PC-9 (cell line): ENCODE data around the gene PRKAG1. TPM values are rescaled to one million over a fixed set of nuclear protein-coding genes. Genes with fewer than 3 reads are reported as not detected.

Experiments used
- BruUV-seq: library from RNA; stranded (reverse); fragments of 400-500 nt; replicated peaks from 2 replicates; lab custom pipeline; 2021; lab: Mats Ljungman, UMichigan
- CTCF ChIA-PET: fragments of 300-600 bp; sonication (Branson Sonifier 250); formaldehyde crosslinking; loops from one replicate; lab custom pipeline; 2022; ENCODE audit warnings: antibody characterized with exemption; lab: Charles Lee
- POLR2A ChIA-PET: fragments of 300-600 bp; sonication (Branson Sonifier 250); formaldehyde crosslinking; loops from one replicate; lab custom pipeline; 2022; ENCODE audit warnings: antibody characterized with exemption; ENCODE audit not compliant: unreplicated experiment; lab: Charles Lee
- DNase-seq, 2 experiments: peaks; one replicate each; pipeline versions ENCODE4 v3.0.0 to v3.0.0-alpha.2; 2015 to 2022; ENCODE audit warnings: mixed read lengths in 1 of 2
- H2AFZ ChIP-seq: fragments of 200-600 bp; sonication (generic); 2 replicates; pipeline ENCODE4 v1.8.1; 2017; ENCODE audit warnings: antibody characterized with exemption
- H3F3A ChIP-seq: fragments of 200-600 bp; sonication (generic); 2 replicates; pipeline ENCODE4 v1.8.1; 2017; ENCODE audit warnings: antibody characterized with exemption, mild to moderate bottlenecking, low read depth; ENCODE audit not compliant: insufficient read depth
- H3K27ac ChIP-seq: fragments of 200-600 bp; sonication (generic); 2 replicates; pipeline ENCODE4 v1.6.1; 2016; ENCODE audit warnings: mixed run types
- H3K27me3 ChIP-seq: fragments of 200-600 bp; sonication (generic); 2 replicates; pipeline ENCODE4 v1.6.1; 2016; ENCODE audit warnings: low read depth, mixed run types; ENCODE audit not compliant: insufficient read depth
- H3K36me3 ChIP-seq: fragments of 200-600 bp; sonication (generic); 2 replicates; pipeline ENCODE4 v1.6.1; 2016; ENCODE audit warnings: low read depth, mixed run types
- H3K4me1 ChIP-seq: fragments of 200-600 bp; sonication (generic); replicated peaks from 2 replicates; pipeline ENCODE4 v1.6.1; 2016; ENCODE audit warnings: mixed run types; ENCODE audit not compliant: insufficient read depth
- H3K4me2 ChIP-seq: fragments of 200-600 bp; sonication (generic); 2 replicates; pipeline ENCODE4 v1.6.1; 2017; ENCODE audit warnings: mixed run types
- H3K4me3 ChIP-seq: fragments of 200-600 bp; sonication (generic); 2 replicates; pipeline ENCODE4 v1.6.1; 2016; ENCODE audit warnings: mixed run types
- H3K79me2 ChIP-seq: fragments of 200-600 bp; sonication (generic); 2 replicates; pipeline ENCODE4 v1.6.1; 2017; ENCODE audit warnings: low read depth, mixed run types
- H3K9me2 ChIP-seq: fragments of 200-600 bp; sonication (generic); 2 replicates; pipeline ENCODE4 v1.8.1; 2017; ENCODE audit warnings: mild to moderate bottlenecking; ENCODE audit not compliant: insufficient read depth
- H3K9me3 ChIP-seq: fragments of 200-600 bp; sonication (generic); 2 replicates; pipeline ENCODE4 v1.8.1; 2016; ENCODE audit warnings: low read depth; ENCODE audit not compliant: insufficient read depth
- H4K20me1 ChIP-seq: fragments of 200-600 bp; sonication (generic); 2 replicates; pipeline ENCODE4 v1.8.1; 2017; ENCODE audit not compliant: insufficient read depth
- CTCF ChIP-seq: fragments of 200-600 bp; sonication (generic); conservative IDR thresholded peaks from 2 replicates; pipeline ENCODE4 v1.6.1; 2017; ENCODE audit warnings: mixed run types, antibody characterized with exemption, mild to moderate bottlenecking, moderate library complexity
- EZH2 ChIP-seq: fragments of 200-600 bp; sonication (generic); IDR thresholded peaks from 2 replicates; pipeline ENCODE4 v1.8.0; 2017; ENCODE audit warnings: antibody characterized with exemption, low read depth
- intact Hi-C: fragments of 100-400 bp; cut with micrococcal nuclease; formaldehyde crosslinking; loops from one replicate; pipeline ENCODE4 v1.10.0; 2022; ENCODE audit not compliant: unreplicated experiment
- total RNA-seq: library from RNA; stranded (reverse); gene quantifications from 2 replicates; pipeline ENCODE4 v1.2.3, GENCODE V29; 2021

The PRKAG1 gene
- total RNA-seq, 1 experiment from 2014 or later = 53.6 TPM

DNA sequence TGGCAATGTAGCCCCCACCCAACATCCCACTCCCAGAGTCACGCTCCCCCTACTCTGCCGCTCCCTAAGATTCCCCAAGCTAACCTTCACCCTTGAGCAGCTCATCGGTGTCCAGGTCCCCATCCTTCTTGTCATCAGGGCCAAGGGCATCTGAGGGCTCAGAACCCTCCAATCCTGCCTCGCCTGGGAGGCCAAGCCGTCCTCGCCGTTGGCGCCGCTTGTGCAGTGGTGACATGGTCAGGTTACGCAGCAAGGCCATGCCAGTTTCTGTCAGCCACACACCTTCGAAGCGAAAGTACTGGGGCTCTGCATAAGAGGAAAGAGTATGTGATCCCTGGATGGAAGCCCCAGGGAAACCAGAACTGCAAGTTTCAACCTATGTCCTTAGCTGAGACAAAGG, 26.1 kb upstream of the PRKAG1 start:
- H3K79me2 ChIP-seq = no peaks in the 10 kb centered on the region
- ChIA-PET POLR2A (no interaction called here), CTCF (no interaction called here)
- H2AFZ ChIP-seq = no peak overlapping the region
- H3F3A ChIP-seq = no peaks in the 10 kb centered on the region
- H3K4me1 ChIP-seq = no peaks in the 10 kb centered on the region
- BruUV-seq = no TSS peak
- intact Hi-C loops = no loop called here
- TF ChIP-seq EZH2 (no peak), CTCF (no peak)
- peaks cover 35% of the 10 kb centered on the region for H3K36me3 ChIP-seq
- no peaks in the 10 kb centered on the region for H3K27me3 ChIP-seq
- no peak for DNase-seq
- H3K27ac ChIP-seq = no peak overlapping the region
- H3K4me3 ChIP-seq = no peak overlapping the region
- H4K20me1 ChIP-seq = no peaks in the 10 kb centered on the region
- no peaks in the 10 kb centered on the region for H3K9me3 ChIP-seq
- no peaks in the 10 kb centered on the region for H3K9me2 ChIP-seq
- H3K4me2 ChIP-seq = no peak overlapping the region

DNA sequence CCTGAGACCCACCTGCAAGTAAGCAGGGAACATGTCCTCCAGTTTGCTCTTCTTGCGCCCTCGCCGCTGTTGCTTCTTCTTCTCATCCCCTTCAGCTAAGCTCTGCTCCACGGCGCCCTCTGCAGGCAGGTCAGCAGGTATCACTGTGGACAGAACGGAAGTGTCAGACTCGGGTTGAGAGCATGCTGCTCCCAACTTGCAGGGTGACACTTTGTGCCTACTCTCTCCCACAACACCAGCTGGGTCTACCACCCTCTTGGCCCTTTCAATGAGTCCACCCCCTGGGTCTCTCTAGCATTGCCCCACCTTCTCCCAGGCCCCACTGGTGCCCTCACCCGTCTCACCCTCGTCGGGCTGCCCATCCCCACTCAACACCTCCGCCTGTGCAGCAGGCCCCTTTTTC, 25.3 kb upstream of the PRKAG1 start:
- intact Hi-C loops = no loop called here
- H3K9me2 ChIP-seq = no peaks in the 10 kb centered on the region
- no peaks in the 10 kb centered on the region for H4K20me1 ChIP-seq
- no peaks in the 10 kb centered on the region for H3F3A ChIP-seq
- peaks cover 30% of the 10 kb centered on the region for H3K36me3 ChIP-seq
- H2AFZ ChIP-seq = no peak overlapping the region
- no peaks in the 10 kb centered on the region for H3K4me1 ChIP-seq
- no peak overlapping the region for H3K4me2 ChIP-seq
- TF ChIP-seq CTCF = peak; percentile 69
- TF ChIP-seq EZH2 = no peak
- BruUV-seq = no TSS peak
- H3K27ac ChIP-seq = no peak overlapping the region
- no peaks in the 10 kb centered on the region for H3K9me3 ChIP-seq
- H3K27me3 ChIP-seq = no peaks in the 10 kb centered on the region
- CTCF ChIA-PET = interaction anchor here (0.9 to 1.0 kb wide), 3 partner anchors 26 to 47 kb away, joined by 3 to 8 read pairs (median 5); partner anchors contain the start of gene RHEBL1
- no peaks in the 10 kb centered on the region for H3K79me2 ChIP-seq
- H3K4me3 ChIP-seq = no peak overlapping the region
- POLR2A ChIA-PET = no interaction called here
- peak; percentile 34 to 39 for DNase-seq

GRCh38 chr12:49043241-49043640, 24.7 kb upstream of the PRKAG1 start:
- no peak overlapping the region for H3K4me3 ChIP-seq
- intact Hi-C loops = no loop called here
- H3K9me2 ChIP-seq = no peaks in the 10 kb centered on the region
- no peak overlapping the region for H3K27ac ChIP-seq
- ChIA-PET CTCF (interaction anchor here (0.6 to 1.0 kb wide), 4 partner anchors 25 to 64 kb away, joined by 3 to 8 read pairs (median 4); partner anchors contain the start of gene RHEBL1), POLR2A (no interaction called here)
- DNase-seq = no peak
- no peaks in the 10 kb centered on the region for H3K27me3 ChIP-seq
- no peaks in the 10 kb centered on the region for H3K4me1 ChIP-seq
- H3F3A ChIP-seq = no peaks in the 10 kb centered on the region
- no peak overlapping the region for H3K4me2 ChIP-seq
- BruUV-seq = no TSS peak
- TF ChIP-seq CTCF = no peak
- no peak for TF ChIP-seq EZH2
- H3K79me2 ChIP-seq = no peaks in the 10 kb centered on the region
- H4K20me1 ChIP-seq = no peaks in the 10 kb centered on the region; the same call in 1 of the 2 replicates
- no peaks in the 10 kb centered on the region for H3K9me3 ChIP-seq
- no peak overlapping the region for H2AFZ ChIP-seq
- H3K36me3 ChIP-seq = peaks cover 24% of the 10 kb centered on the region
